Subcutaneous adipose tissue (tissue), 4 donors: ENCODE data around the gene CST3. TPM values are rescaled to one million over a fixed set of nuclear protein-coding genes. Genes with fewer than 3 reads are reported as not detected.

ENCODE experiments used
- CTCF ChIP-seq: fragments of 450-650 bp; IDR thresholded peaks from one replicate; pipeline ENCODE4 v1.5.1; 2016; ENCODE audit warnings: low read depth, mild to moderate bottlenecking, control low read depth, antibody characterized with exemption, moderate library complexity
- total RNA-seq, 4 donors: library from RNA; depleted of rRNA; stranded (reverse); fragments of >200 nt; gene quantifications; one replicate each; pipeline ENCODE4 v1.1.0, GENCODE V29; 2016

CST3 gene
- total RNA-seq, 4 donors from 2014 or later, result 987 to 1,957 (median 1,358) TPM

GRCh38 chr20:23629542-23630391 is 8.0 kb downstream of the CST3 start:
- TF ChIP-seq CTCF, result no peak

- no peak for TF ChIP-seq CTCF
Measured at GRCh38 chr20:23629017-23629541, 8.7 kb downstream of the CST3 start.

GRCh38 chr20:23628402-23629016 is 9.2 kb downstream of the CST3 start:
- TF ChIP-seq CTCF, result no peak

GRCh38 chr20:23627501-23627900 is 10.3 kb downstream of the CST3 start:
- no peak for TF ChIP-seq CTCF

GRCh38 chr20:23626040-23626620 is 11.6 kb downstream of the CST3 start:
- TF ChIP-seq CTCF, result no peak

- TF ChIP-seq CTCF, result no peak
Measured at GRCh38 chr20:23625236-23625964, 12.4 kb downstream of the CST3 start.
